BLaER1 (cell line): ENCODE measurements around the gene UGCG.
A peak's percentile ranks its signal among the peaks of the same experiment; 100 is the strongest.

ENCODE experiments used
- H3K27ac ChIP-seq: shearing (Covaris generic); formaldehyde crosslinking; 2 replicates; pipeline ENCODE4 v1.8.1; 2022
- H3K27me3 ChIP-seq: shearing (Covaris generic); formaldehyde crosslinking; 2 replicates; pipeline ENCODE4 v1.8.1; 2022
- H3K36me3 ChIP-seq: shearing (Covaris generic); formaldehyde crosslinking; 2 replicates; pipeline ENCODE4 v1.8.1; 2022
- H3K4me1 ChIP-seq: shearing (Covaris generic); formaldehyde crosslinking; 2 replicates; pipeline ENCODE4 v1.8.1; 2022
- H3K4me2 ChIP-seq: shearing (Covaris generic); formaldehyde crosslinking; 2 replicates; pipeline ENCODE4 v1.8.1; 2022
- H3K4me3 ChIP-seq: shearing (Covaris generic); formaldehyde crosslinking; 2 replicates; pipeline ENCODE4 v1.8.1; 2022
- H3K9ac ChIP-seq: shearing (Covaris generic); formaldehyde crosslinking; 2 replicates; pipeline ENCODE4 v1.8.1; 2022
- H3K9me3 ChIP-seq: shearing (Covaris generic); formaldehyde crosslinking; 2 replicates; pipeline ENCODE4 v1.8.1; 2022
- H4K20me1 ChIP-seq: shearing (Covaris generic); formaldehyde crosslinking; 2 replicates; pipeline ENCODE4 v1.8.1; 2022
- Cebpa-rat ChIP-seq: shearing (Covaris generic); IDR thresholded peaks from 2 replicates; pipeline ENCODE4 v1.8.1; 2022

The UGCG gene

DNA sequence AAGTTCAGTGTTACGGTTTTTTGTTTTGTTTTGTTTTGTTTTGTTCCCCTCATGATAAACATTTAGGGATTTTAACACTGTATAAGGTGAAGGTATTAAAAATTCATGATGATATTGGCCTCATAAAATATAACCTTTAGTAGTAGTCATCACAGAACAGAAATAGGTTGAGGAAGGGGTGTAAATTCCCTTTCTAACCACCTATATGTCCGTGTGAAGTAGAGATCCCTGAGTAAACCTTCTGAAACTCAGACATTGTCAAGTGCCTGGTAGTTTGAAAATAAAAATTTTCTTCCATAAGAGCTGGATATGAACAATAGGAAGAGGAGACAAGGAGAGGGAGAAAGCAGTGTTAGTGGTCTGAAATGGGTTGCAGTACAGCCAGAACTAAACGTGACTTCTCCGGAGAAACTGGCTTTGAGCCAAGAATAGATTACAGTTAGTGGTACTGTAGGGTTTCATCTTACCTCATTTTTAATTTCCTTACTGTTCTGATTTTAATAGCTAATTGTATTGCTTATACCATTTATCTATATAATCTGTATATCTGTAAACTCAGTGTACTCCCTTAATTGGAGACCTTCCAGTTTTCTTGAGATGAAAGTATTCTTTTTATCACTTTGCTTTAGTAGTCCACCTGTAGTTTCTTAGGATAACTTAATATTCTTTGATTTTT is 18.3 kb downstream of the UGCG start:
- H3K9me3 ChIP-seq: 0 out of 2 replicates have a peak, but pooled peaks cover 4% of the 10 kb centered on the region
- TF ChIP-seq Cebpa-rat: no peak
- H3K4me2 ChIP-seq: no peak overlapping the region
- peaks cover 13% of the 10 kb centered on the region for H3K4me1 ChIP-seq
- H3K27me3 ChIP-seq: no peaks in the 10 kb centered on the region
- peaks cover 32% of the 10 kb centered on the region for H3K36me3 ChIP-seq
- no peak overlapping the region for H3K27ac ChIP-seq
- H4K20me1 ChIP-seq: peaks cover 48% of the 10 kb centered on the region; the same call in 1 of the 2 replicates
- H3K4me3 ChIP-seq: no peak overlapping the region
- H3K9ac ChIP-seq: no peak overlapping the region

DNA sequence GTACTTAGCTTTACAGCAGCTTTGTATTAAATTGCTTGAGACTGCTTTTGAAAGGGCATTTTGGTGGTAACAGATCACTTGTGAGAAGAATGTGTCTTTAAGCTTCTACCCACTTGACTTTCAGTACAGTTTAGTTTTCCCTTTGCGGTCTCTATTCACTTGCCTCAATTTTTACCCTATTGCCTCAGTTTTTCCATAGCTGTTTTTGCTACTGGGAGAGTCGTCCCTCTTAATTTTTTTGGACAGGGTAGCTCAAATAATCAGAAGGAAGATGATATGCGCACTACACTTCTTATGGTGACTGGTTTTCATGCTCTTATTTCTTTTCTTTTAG is 18.8 kb downstream of the UGCG start:
- H3K36me3 ChIP-seq: peaks cover 32% of the 10 kb centered on the region
- peaks cover 18% of the 10 kb centered on the region for H3K4me1 ChIP-seq
- 0 out of 2 replicates have a peak, but pooled peaks cover 4% of the 10 kb centered on the region for H3K9me3 ChIP-seq
- peaks cover 43% of the 10 kb centered on the region; the same call in 1 of the 2 replicates for H4K20me1 ChIP-seq
- H3K27me3 ChIP-seq: no peaks in the 10 kb centered on the region
- H3K4me3 ChIP-seq: no peak overlapping the region
- no peak for TF ChIP-seq Cebpa-rat
- H3K9ac ChIP-seq: no peak overlapping the region
- H3K27ac ChIP-seq: no peak overlapping the region
- no peak overlapping the region for H3K4me2 ChIP-seq

DNA sequence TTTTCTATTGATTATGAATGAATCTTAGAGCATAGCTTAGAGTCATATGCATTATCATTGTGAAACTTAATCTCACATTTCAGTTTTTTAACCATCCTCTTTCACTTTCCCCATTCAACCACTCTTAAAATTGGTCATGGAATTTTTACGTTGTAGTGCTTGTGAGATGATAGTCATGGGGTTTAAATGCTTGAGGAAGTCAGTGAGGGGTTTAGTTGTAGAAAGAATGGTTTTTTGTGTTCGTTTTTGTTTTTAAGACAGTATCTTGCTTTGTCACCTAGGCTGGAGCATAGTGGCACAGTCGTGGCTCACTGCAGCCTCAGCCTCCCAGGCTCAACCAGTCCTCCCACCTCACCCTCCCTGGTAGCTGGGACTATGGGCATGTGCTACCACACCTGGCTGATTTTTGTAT is 19.6 kb downstream of the UGCG start:
- Histone ChIP-seq H3K9ac (no peak overlapping the region), H3K4me2 (no peak overlapping the region), H3K27me3 (no peaks in the 10 kb centered on the region), H3K4me1 (peaks cover 24% of the 10 kb centered on the region), H3K9me3 (0 out of 2 replicates have a peak, but pooled peaks cover 4% of the 10 kb centered on the region), H3K27ac (no peak overlapping the region), H4K20me1 (peaks cover 34% of the 10 kb centered on the region; the same call in 1 of the 2 replicates), H3K4me3 (no peak overlapping the region), H3K36me3 (peaks cover 33% of the 10 kb centered on the region)
- no peak for TF ChIP-seq Cebpa-rat

DNA sequence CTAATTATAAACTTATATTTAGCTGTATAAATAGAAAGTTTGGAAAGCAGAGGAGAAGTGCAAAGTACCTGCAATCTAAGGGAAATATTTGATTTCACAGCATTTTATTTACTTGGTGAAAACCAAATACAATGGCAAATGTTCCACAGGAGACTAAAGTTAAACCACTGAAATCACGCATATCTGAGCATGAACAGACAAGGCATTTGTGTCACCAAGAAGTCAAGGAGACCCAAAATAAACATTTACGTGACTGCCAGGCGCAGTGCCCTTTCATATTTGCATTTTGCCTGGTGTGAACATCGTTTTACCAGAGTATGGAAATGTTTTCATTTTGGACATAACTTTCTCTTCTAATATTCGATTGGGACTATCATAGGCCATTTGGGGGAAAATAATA is 20.6 kb downstream of the UGCG start:
- H3K4me1 ChIP-seq: peaks cover 20% of the 10 kb centered on the region
- no peak overlapping the region for H3K27ac ChIP-seq
- H3K9ac ChIP-seq: no peak overlapping the region
- H3K9me3 ChIP-seq: 0 out of 2 replicates have a peak, but pooled peaks cover 4% of the 10 kb centered on the region
- no peak overlapping the region for H3K4me3 ChIP-seq
- H3K36me3 ChIP-seq: peaks cover 36% of the 10 kb centered on the region
- peaks cover 28% of the 10 kb centered on the region; the same call in 1 of the 2 replicates for H4K20me1 ChIP-seq
- no peak overlapping the region for H3K4me2 ChIP-seq
- no peaks in the 10 kb centered on the region for H3K27me3 ChIP-seq
- TF ChIP-seq Cebpa-rat: no peak

DNA sequence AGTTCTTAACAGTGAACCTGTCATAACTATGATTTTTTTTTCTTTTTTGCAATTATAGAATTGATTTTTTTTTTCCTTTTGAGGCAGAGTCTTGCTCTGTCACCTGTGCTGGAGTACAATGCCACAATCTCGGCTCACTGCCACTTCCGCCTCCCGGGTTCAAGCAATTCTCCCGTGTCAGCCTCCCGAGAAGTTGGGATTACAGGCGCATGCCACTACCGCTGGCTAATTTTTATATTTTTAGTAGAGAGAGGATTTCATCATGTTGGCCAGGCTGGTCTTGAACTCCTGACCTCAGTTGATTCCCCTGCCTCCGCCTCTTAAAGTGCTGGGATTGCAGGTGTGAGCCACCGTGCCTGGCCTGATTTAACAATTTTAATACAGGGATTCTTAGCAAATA is 21.4 kb downstream of the UGCG start:
- H3K4me1 ChIP-seq: peaks cover 20% of the 10 kb centered on the region

DNA sequence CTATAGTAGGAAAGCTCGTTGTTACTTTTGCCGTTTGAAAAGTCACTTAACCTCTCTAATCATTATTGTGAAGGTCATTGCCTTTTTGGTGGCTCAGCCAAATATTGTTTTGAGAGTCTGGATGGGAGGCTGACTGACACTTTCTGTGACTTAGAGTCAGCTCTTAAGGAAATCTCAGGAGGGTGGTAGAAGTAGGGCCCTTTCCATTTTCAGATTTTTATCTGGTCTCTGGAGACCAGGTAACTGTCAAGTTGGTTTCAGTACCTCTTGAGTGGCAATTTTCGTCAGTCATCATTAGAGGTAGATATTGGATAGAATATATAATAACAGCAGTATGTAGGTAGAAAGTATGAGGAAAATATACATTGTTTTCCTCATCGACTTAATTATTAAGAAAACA is 23.3 kb downstream of the UGCG start:
- H3K27ac ChIP-seq: no peak overlapping the region
- H3K9ac ChIP-seq: no peak overlapping the region
- H3K9me3 ChIP-seq: 0 out of 2 replicates have a peak, but pooled peaks cover 4% of the 10 kb centered on the region
- peaks cover 7% of the 10 kb centered on the region; the same call in 1 of the 2 replicates for H4K20me1 ChIP-seq
- H3K27me3 ChIP-seq: no peaks in the 10 kb centered on the region
- H3K4me2 ChIP-seq: peak overlapping the region; percentile 1; the same call in 1 of the 2 replicates
- peaks cover 28% of the 10 kb centered on the region for H3K4me1 ChIP-seq
- no peak overlapping the region for H3K4me3 ChIP-seq
- peaks cover 41% of the 10 kb centered on the region for H3K36me3 ChIP-seq
- no peak for TF ChIP-seq Cebpa-rat

More for the DNA sequence above, 21.4 kb downstream of the UGCG start:
- Histone ChIP-seq H4K20me1 (peaks cover 25% of the 10 kb centered on the region; the same call in 1 of the 2 replicates), H3K36me3 (peaks cover 36% of the 10 kb centered on the region), H3K4me3 (no peak overlapping the region), H3K9ac (no peak overlapping the region), H3K9me3 (0 out of 2 replicates have a peak, but pooled peaks cover 4% of the 10 kb centered on the region), H3K4me2 (no peak overlapping the region), H3K27ac (no peak overlapping the region), H3K27me3 (no peaks in the 10 kb centered on the region)
- no peak for TF ChIP-seq Cebpa-rat

DNA sequence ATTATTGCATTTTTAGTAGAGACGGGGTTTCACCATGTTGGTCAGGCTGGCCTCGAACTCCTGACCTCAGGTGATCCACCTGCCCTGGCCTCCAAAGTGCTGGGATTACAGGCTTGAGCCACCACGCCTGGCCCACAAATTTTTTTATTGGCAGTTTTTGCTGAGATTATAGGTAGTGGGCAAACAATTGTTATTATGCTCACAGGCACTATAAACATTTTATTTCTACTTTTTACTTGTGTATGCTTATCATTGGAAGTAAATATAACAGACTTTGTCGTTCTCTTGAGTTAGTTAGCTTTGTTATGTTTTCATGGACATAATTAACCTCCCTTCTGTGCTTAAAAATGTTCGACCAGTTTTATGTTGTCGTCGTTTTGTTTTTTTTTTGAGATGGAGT is 23.9 kb downstream of the UGCG start:
- TF ChIP-seq Cebpa-rat: no peak

DNA sequence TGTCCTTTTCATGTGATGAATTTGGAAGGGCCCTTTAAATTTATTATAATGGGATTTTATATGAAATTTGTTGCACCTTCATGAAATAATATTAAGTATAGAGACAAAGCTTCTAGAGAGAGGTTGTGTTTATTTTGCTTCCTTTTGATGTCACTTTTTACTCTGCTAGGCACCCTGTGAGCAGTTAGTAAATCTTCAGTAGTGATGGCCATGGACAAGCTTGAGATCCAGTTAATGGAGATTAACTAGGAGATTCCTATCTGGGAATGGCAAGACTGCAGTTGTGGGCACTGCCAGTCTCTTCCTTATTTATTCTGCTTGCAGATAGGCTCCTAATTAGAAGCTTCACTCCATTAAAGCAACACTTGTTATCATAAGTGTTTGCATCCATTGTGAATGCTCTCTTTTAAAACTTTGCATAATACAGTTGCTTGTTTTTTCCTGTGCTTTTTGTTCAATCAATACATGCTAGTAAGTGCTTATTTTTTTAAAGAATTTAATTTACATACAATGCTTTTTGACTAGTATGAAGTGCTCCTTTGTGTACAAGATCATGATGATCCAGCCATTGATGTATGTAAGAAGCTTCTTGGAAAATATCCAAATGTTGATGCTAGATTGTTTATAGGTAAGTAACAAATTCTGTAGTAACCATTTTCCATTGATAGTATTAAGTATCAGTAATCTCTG is 25.9 kb downstream of the UGCG start:
- Histone ChIP-seq H3K36me3 (peaks cover 28% of the 10 kb centered on the region), H4K20me1 (peaks cover 21% of the 10 kb centered on the region), H3K27me3 (no peaks in the 10 kb centered on the region), H3K27ac (no peak overlapping the region), H3K4me1 (peaks cover 53% of the 10 kb centered on the region), H3K4me2 (no peak overlapping the region), H3K4me3 (no peak overlapping the region), H3K9ac (no peak overlapping the region), H3K9me3 (0 out of 2 replicates have a peak, but pooled peaks cover 4% of the 10 kb centered on the region)
- TF ChIP-seq Cebpa-rat: no peak

More for the DNA sequence above, 23.9 kb downstream of the UGCG start:
- Histone ChIP-seq H3K27ac (no peak overlapping the region), H3K27me3 (no peaks in the 10 kb centered on the region), H3K9me3 (0 out of 2 replicates have a peak, but pooled peaks cover 4% of the 10 kb centered on the region), H3K36me3 (peaks cover 41% of the 10 kb centered on the region), H3K9ac (no peak overlapping the region), H4K20me1 (peaks cover 12% of the 10 kb centered on the region), H3K4me1 (peaks cover 34% of the 10 kb centered on the region), H3K4me3 (no peak overlapping the region), H3K4me2 (no peak overlapping the region)

DNA sequence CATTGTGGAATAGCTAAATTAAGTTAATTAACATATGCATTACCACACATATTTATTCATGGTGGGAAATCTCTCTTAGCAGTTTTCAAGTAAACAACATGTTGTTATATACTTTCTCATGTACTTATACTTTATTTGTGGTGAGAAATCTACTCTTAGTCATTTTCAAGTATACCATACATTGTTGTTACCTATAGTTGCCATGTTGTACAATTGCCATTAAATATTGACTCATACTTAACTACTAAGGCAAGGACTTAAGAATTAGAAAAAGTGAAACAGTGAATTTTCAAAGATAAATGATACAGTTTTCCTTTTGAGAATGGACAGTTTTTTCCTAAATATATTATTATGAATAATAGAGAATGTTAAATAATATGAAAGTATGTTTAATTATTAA is 27.7 kb downstream of the UGCG start:
- H4K20me1 ChIP-seq: peaks cover 21% of the 10 kb centered on the region
- no peak overlapping the region for H3K9ac ChIP-seq
- peaks cover 17% of the 10 kb centered on the region; the same call in 1 of the 2 replicates for H3K36me3 ChIP-seq
- no peaks in the 10 kb centered on the region for H3K9me3 ChIP-seq
- H3K27ac ChIP-seq: no peak overlapping the region
- H3K27me3 ChIP-seq: no peaks in the 10 kb centered on the region
- H3K4me1 ChIP-seq: peaks cover 61% of the 10 kb centered on the region
- no peak for TF ChIP-seq Cebpa-rat
- no peak overlapping the region for H3K4me3 ChIP-seq
- H3K4me2 ChIP-seq: no peak overlapping the region
